GM19351 (cell line): ENCODE data around the gene VCX2.
"Not testable (repeated sequence)": the region's sequence is repeated elsewhere in the genome, so short reads cannot be mapped to it uniquely, and the experiment has no call there.

Experiments used
- ATAC-seq: cut with Tn5 transposase; IDR thresholded peaks from one replicate; pipeline ENCODE4 v1.9.1; 2021; ENCODE audit warnings: mild to moderate bottlenecking, moderate library complexity; ENCODE audit not compliant: unreplicated experiment

VCX2 gene

DNA sequence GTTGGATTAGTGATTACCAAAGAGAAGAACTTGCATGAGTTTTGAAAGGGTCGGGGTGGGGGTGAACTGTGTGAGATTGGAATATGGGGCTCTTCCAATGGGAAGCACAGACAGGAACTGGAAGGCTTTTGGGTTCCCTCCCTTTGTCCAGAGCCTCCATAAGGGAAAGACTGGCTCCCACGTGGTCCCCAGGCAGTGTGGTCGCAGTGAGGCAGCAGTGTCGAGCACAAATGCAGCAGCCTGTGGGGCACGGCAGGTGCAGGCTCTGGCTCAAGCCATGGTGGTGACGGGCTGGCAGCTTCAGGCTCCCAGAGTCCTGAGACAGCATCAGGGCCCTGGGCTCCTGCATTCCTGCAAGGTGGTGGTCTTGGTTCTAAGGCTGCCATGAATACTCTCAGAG lies 45.5 kb downstream of the VCX2 start:
- no peak for ATAC-seq

DNA sequence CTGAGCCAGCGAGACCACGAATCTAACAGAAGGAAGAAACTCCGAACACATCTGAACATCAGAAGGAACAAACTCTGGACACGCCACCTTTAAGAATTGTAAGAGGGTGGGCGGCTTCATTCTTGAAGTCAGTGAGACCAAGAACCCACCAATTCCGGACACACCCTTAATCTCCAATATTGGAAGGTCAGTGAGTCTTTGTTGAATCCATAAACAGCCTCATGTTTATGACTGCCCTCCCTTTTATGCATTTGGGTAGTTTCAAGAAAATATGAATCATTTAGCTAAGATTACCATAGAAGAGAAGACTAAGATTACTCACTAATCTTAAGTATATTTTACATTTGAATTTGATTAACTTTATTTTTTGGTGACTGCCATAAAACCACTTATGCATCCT lies 48.5 kb downstream of the VCX2 start:
- ATAC-seq = no peak

DNA sequence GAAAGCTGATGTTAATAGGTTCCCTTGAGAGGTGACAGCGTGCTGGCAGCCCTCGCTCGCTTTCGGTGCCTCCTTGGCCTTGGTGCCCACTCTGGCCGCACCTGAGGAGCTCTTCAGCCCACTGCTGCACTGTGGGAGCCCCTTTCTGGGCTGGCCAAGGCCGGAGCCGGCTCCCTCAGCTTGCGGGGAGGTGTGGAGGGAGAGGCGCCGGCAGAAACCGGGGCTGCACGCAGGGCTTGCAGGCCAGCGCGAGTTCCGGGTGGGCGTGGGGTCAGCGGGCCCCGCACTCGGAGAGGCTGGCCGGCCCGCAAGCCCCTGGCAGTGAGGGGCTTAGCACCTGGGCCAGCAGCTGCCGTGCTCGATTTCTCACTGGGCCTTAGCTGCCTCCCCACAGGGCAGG lies 49.7 kb downstream of the VCX2 start:
- not testable (repeated sequence) for ATAC-seq
